Uterus (tissue), 2 donors: Measurements from ENCODE around the gene PPL.

Source experiments
- CTCF ChIP-seq, 4 experiments: fragments of 200-600 bp in 2 of 4; fragments of 450-650 bp in 2 of 4; sonication (generic) in 2 of 4; IDR thresholded peaks; one replicate each; pipeline ENCODE4 v1.5.1; 2016 to 2019; ENCODE audit warnings: antibody characterized with exemption in 4 of 4, mild to moderate bottlenecking in 2 of 4, moderate library complexity in 1 of 4
- POLR2A ChIP-seq, 2 donors: fragments of 450-650 bp; IDR thresholded peaks; one replicate each; pipeline ENCODE4 v1.6.1; 2016; ENCODE audit warnings: antibody characterized with exemption in 2 of 2, mild to moderate bottlenecking in 1 of 2, moderate library complexity in 1 of 2

GRCh38 chr16:4914528-4915225 lies 22.3 kb downstream of the PPL start:
- TF ChIP-seq CTCF (IDR thresholded peaks at IDR 0.05): no peak
- TF ChIP-seq POLR2A (IDR thresholded peaks at IDR 0.05): no peak
